COLO668 (cell line): ENCODE results near the gene CACNA2D1.
A peak's percentile ranks its signal among the peaks of the same experiment; 100 is the strongest.

ENCODE experiments used
- DNase-seq: peaks from one replicate; lab custom pipeline; 2025; ENCODE audit not compliant: unreplicated experiment; lab: John Stamatoyannopoulos, UW

CACNA2D1 gene

GRCh38 chr7:82443547-82444219, at the start of gene CACNA2D1:
Gene CACNA2D1, minus strand, starts transcription at chr7:82443777.
- peak; percentile 86 for DNase-seq

DNA sequence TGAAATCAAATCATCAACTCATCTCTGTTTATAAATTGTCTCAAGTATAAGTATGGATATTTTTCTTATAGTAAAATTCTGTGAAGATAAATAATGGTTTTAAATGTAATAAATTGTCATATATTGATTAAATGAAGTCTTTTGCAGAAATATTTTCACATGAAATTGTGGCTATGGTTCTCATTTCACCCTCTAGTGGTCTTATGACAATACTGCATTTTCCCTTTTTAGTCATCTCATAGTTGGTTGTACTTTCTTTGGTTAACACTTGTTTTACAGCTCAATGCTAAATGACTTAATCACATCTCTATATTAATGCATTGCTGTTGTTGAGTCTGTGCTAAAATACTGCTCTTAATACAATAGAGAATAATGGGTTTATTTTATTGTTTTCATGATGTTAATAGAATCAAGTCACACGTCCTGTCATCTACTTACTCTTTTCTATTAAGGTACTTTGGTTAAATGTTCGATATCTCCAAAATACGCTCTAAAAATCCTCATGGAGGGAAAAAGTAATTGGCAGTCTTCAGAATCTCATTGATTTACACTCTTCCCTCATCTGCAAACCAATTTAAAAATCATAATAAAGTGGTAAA, 38.0 kb upstream of the CACNA2D1 start:
- no peak for DNase-seq

GRCh38 chr7:82477733-82478515, 34.3 kb upstream of the CACNA2D1 start:
- no peak for DNase-seq

DNA sequence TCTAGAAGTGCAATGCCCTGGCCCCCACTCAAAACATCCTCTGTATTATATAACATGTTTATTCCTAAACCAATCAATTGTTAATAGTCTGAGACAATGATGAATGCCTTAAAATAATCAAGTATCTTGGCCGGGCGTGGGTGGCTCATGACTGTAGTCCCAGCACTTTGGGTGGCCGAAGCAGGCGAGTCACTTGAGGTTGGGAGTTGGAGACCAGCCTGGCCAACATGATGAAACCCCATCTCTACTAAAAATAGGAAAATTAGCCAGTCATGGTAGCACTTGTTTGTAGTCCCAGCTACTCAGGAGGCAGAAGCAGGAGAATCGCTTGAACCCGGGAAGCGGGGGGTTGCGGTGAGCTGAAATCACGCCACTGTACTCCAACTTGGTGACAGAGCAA, 29.4 kb upstream of the CACNA2D1 start:
- no peak for DNase-seq

DNA sequence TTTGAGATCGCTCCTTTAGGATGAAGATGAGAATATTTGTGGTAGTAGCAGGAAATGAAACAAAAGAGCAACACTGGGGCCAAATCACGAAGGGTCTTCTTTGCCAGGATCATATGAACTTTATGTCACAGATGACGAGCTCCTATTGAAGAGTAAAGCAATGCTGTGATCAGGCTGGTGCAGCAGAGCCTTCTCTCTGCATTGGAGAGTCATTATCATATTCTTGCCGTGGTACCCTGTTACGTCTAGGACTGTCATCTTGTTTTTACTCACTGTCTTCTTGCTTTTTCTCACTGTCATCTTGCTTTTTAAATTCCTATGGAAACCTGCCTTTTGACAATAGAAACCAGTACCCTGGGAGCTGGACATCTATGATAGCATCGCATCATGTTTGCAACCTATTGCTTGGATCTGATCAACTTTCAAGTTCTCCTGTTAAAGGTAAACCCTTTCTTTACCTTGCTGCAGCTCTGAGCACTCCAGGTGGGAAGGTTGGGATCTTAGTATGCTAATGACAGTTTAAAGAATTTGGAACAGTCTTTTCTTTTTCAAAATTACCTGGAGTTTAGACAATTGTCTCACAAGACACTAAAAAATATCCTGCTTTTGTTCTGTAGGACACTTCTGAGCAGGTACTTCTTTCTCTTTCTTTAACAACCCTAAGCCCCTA, 27.9 kb upstream of the CACNA2D1 start:
- no peak for DNase-seq

GRCh38 chr7:82469207-82469606, 25.6 kb upstream of the CACNA2D1 start:
- DNase-seq: no peak

- DNase-seq: no peak
These were observed 24.9 kb upstream of the CACNA2D1 start for GRCh38 chr7:82468435-82468834.

DNA sequence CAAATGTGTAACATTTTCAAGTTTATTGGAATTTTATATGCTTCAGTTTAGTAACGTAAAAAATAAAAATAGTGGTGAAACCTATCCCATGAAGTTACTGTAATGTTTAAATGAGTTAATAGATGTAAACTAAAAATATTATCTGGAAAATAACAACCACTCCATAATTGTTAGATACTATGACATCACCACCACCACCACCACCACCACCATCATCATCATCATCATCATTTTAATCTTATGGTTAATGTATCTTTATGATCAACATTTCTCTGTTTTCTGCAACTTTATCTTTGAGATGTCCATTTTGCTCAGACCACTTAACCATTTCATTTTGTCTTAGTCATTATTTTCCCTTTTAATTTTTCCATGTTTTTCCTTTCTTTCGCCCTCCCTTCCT, 23.4 kb upstream of the CACNA2D1 start:
- no peak for DNase-seq

- no peak for DNase-seq
These were observed 20.8 kb upstream of the CACNA2D1 start for GRCh38 chr7:82464372-82464771.

- no peak for DNase-seq
These were observed 11.7 kb upstream of the CACNA2D1 start for GRCh38 chr7:82455295-82455694.

DNA sequence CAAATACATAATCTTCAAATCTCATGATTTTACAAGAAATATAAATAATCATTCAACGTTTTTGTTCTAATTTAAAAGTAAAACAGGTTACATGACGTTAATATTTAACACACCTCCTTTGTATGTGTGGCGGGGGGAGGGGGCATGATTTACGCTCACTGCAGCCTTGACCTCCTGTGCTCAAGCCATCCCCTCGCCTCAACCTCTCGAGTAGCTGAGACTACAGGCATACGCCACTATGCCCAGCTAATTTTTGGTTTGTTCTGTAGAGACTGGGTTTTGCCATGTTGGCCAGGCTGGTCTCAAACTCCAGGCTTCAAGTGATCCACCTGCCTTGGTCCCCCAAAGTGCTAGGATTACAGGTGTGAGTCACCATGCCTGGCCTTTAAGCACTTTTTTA, 7.2 kb upstream of the CACNA2D1 start:
- DNase-seq: no peak

DNA sequence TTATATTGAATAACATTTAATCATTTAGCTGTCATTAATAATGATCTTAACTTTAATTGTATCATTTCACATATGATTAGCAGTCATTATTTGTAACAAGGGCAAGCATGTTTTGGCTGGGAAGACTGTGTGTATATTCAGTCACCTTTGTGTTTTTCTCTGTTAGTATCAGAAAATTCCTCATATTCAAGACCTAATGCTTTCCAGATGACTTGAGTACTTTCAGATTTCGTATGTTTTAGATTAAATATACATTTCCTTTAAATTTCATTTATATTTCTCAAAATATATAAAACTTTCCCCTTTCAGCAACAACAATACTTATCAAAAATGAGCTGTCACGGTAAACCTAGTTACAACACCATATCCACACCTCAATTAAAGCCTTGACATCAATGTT, 6.3 kb upstream of the CACNA2D1 start:
- no peak for DNase-seq

DNA sequence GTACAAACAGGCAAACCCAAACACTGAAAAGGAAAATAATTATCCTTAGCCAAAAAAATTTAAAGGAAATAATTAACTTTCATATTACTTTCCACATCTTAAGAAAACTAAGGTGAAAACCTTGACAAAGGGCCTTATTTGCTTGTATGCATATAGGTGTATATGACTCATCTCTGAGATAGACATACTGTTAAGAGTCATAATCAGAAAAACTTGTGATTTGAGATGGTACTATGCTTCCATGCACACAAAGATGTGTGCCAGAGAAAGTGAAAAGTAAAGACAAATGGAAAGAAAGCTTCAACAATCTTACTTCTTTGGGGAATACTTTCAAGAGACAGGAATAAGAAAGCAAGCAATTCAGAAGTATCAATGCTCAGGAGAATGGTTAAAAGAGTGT, 3.3 kb upstream of the CACNA2D1 start:
- DNase-seq: no peak

DNA sequence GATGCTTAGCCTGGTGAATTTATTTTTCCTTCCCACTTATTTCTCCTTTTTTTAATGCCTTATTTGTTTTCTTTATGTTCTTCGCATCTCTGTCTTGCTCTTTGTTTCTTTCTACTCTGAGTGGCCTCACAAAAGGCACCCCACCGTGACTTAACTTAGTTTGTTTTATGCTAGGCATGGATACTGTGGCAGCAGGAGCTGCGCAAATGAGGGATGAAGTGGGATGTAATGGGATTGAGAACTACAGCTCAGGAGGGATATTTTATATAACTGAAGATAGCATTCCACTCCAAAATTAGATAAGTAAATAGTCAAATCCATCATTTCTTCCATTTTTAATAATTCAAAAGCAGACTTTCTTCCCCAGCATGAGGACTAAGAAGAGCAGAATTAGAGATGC, 1.7 kb upstream of the CACNA2D1 start:
- peak; percentile 10 for DNase-seq

DNA sequence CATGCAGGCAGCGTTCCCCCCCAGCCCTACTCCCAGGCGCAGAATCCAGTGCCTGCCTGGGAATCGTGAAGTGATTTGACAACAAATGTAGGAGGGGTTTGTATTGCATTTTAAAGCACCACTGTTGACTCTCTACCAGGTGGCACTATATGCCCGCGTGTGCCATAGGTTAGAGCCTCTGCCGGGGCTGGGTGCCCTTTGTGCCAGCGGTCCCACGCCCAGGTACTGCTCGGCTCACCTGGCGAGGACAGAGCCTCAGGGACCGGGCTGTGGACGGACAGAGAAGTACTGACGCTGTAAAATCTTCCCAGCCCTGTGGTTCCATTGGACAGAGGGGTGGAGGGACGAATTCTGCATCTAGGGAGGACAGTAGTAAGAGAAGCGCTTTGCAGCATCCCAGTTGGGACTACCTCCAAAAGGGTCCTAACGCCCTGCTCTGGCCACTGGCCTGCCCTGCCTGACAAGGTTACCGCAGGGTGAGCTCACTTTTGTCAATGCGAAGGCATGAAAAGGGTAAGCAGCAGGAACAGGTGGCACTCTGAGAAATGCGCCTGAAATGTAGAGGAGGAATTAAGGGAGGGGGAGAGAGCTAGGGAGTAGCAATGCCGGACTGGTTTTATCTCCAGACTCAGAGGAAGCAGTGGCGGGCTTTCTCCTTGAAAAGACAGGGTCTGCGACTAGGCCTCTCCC, 788 bp upstream of the CACNA2D1 start:
- DNase-seq: peak; percentile 86

DNA sequence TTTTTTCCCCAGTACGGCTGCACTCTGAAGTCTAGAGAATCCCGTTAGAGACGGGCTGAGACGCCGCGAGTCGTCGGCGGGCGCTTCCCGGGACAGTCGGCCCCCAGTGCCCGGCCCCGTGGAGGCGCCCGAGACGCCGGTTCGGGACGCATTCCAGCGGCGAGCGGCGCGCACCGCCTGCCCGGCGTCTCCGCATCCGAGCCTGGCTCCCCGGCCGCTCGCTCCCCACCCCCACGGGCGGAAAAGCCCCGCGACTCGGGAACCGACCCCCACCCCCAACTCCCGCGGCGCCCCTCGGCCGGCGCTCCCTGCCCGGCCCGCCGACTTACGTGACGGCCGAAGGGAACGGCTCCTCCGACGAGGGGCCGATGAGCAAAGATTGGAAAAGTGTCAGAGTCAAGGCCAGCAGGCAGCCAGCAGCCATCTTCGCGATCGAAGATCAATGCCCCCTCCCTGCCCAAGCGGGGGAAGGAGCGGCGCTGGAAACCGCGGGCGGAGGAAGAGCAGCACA, 486 bp downstream of the CACNA2D1 start:
- peak; percentile 72 for DNase-seq

- DNase-seq: peak; percentile 63
These were observed 1.0 kb downstream of the CACNA2D1 start for GRCh38 chr7:82442492-82443035.

DNA sequence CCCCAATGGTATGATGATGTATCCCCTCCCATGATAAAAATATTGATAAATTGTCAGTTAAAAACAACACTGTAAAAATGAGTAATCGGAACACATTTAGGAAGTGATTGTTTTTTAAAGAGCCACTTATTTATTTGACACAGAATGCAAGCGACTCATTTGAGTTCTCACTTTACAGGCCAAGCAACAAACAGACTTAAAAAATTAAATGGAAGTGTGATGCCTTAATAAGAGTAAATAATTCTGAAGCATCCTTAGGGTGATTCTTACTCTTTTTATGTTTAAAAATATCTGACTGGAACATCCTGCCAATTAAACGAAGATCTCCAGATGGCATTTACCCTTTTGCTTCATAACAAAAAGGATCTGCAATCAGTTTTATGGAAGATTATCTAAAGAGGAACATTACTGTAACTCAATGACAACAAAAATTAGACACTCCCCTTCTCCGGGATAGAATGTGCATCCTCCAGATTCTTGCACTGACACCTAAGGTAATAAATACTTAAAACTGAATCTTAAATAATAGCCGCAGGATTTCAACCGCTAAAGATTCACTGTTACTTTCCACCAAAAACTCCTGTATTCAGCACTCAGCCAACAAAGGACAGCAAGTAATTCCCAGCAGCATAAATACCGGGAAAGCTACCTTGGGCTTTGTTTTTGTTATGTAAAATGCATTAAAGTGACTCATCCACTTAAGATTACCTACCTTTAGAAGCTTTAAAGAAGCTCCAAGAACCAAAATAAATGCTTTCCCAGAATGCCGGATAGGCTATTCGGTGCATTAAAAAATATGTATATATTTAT, 1.7 kb downstream of the CACNA2D1 start:
- DNase-seq: no peak

DNA sequence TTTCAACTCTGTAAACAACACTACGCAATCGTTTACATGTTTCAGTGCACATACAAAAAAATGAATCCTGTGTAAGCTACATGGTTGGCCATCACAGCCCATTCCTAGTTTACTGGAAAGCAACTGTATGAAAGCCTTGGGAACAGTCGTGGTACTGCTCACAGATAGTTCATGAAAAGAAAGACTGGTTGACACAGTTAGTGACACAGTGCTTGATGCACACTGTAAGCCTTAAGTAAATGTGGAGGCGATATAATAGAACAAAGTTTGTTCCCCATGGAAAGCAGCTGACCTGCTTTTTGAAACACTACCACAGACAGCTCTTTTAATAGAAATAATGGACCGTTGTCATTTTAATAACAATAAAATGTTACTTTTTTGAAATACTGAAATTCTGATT, 5.1 kb downstream of the CACNA2D1 start:
- DNase-seq: peak; percentile 11

DNA sequence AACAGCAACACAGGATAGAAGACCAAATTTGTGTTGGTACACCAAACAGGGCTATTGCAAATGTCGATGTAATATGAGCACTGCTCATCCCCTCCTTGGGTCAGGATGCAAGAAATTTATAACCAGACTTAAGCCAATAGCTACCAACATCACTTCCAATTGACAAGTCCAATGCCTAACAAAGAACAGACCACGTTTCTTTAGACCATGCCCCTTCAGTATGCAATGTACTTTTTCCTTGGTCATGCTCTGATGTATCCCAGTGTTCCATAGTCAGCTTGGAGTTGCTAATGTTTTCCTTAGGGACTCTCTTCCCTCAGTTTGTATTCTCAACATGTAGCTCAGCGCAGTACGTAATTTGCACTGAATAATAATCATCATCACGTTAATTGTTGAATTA, 7.8 kb downstream of the CACNA2D1 start:
- no peak for DNase-seq
